Uterus (tissue), 4 donors: ENCODE results near the gene BUB1B. TPM values are rescaled to one million over a fixed set of nuclear protein-coding genes. Genes with fewer than 3 reads are reported as not detected.

Source experiments
- DNase-seq, 2 donors: peaks; one replicate each; pipeline ENCODE4 v3.0.0-alpha.2; 2019 to 2020
- H3K27ac ChIP-seq, 2 donors: fragments of 200-600 bp; sonication (generic); 1 replicate in 1 of 2; 2 replicates in 1 of 2; pipeline ENCODE4 v1.5.1; 2016 to 2018
- H3K27me3 ChIP-seq, 2 donors: fragments of 200-600 bp; sonication (generic); one replicate each; pipeline ENCODE4 v1.5.1; 2018 to 2019; ENCODE audit warnings: control low read depth in 1 of 2
- H3K36me3 ChIP-seq, 2 donors: fragments of 200-600 bp; sonication (generic); one replicate each; pipeline ENCODE4 v1.5.1; 2019; ENCODE audit warnings: control low read depth in 1 of 2
- H3K4me1 ChIP-seq, 2 donors: fragments of 200-600 bp; sonication (generic); one replicate each; pipeline ENCODE4 v1.5.1; 2018 to 2019; ENCODE audit warnings: control low read depth in 1 of 2
- H3K4me3 ChIP-seq, 2 donors: fragments of 200-600 bp; sonication (generic); 1 replicate in 1 of 2; 2 replicates in 1 of 2; pipeline ENCODE4 v1.5.1; 2018 to 2019; ENCODE audit warnings: mild to moderate bottlenecking in 1 of 2
- H3K9me3 ChIP-seq, 2 donors: fragments of 200-600 bp; sonication (generic); one replicate each; pipeline ENCODE4 v1.5.1; 2019; ENCODE audit warnings: control low read depth in 1 of 2
- CTCF ChIP-seq, 4 experiments: fragments of 200-600 bp in 2 of 4; fragments of 450-650 bp in 2 of 4; sonication (generic) in 2 of 4; IDR thresholded peaks; one replicate each; pipeline ENCODE4 v1.5.1; 2016 to 2019; ENCODE audit warnings: antibody characterized with exemption in 4 of 4, mild to moderate bottlenecking in 2 of 4, moderate library complexity in 1 of 4
- POLR2A ChIP-seq, 2 donors: fragments of 450-650 bp; IDR thresholded peaks; one replicate each; pipeline ENCODE4 v1.6.1; 2016; ENCODE audit warnings: antibody characterized with exemption in 2 of 2, mild to moderate bottlenecking in 1 of 2, moderate library complexity in 1 of 2
- intact Hi-C: fragments of 100-400 bp; cut with DNase I; formaldehyde crosslinking; loops from one replicate; pipeline ENCODE4 v1.15.1; 2023; ENCODE audit warnings: low total_unique reads
- total RNA-seq, 4 donors: library from RNA; depleted of rRNA in 3 of 4; stranded (reverse); fragments of >200 nt in 3 of 4; gene quantifications; one replicate each; pipeline versions ENCODE4 v1.1.0 to v1.2.4, GENCODE V29; 2014 to 2023
- donor health status: DM: yes; HTN: yes; CAD: no.

Gene BUB1B
- total RNA-seq, 4 donors from 2014 or later: under 0.01 to 31.5 TPM; not detected in 2

DNA sequence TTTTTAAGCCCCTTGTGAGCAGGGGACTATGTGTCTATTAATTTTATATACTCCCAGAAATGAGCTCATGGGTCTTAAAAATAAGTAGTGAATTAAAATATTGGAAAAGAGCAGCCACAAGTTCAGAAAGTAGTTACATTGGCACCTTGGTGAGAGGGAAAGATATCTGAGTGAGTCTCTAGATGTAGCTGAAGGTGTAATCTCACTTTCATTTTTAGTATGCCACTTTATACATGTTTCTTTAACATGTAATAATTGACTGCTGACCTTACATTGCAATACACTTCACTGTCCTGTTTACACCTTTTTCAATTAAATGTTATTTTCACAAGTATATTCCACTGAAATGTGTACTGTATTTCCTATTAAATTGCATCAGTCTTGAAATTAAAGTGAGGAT, 65.9 kb downstream of the BUB1B start:
- Histone ChIP-seq H3K27ac (no peak overlapping the region), H3K27me3 (no peaks in the 10 kb centered on the region), H3K4me3 (no peak overlapping the region), H3K36me3 (no peaks in the 10 kb centered on the region), H3K4me1 (no peaks in the 10 kb centered on the region), H3K9me3 (no peaks in the 10 kb centered on the region)
- TF ChIP-seq CTCF (IDR thresholded peaks at IDR 0.05): no peak
- TF ChIP-seq POLR2A (IDR thresholded peaks at IDR 0.05): no peak
- DNase-seq: no peak
- intact Hi-C loops: no loop called here

DNA sequence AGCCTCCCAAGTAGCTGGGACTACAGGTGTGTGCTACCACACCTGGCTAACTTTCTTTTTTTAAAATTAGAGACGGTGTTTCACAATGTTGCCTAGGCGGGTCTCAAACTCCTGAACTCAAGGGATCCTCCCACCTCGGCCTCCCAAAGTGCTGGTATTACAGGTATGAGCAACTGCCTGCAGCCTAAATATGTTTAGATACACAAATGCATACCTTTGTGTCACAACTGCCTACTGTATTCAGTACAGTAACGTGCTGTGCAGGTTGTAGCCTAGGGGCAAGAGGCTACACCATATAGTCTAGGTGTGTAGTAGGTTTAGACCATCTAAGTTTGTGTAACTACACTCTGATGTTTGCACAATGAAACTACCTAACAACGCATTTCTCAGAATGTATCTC, 68.4 kb downstream of the BUB1B start:
- no peaks in the 10 kb centered on the region for H3K27me3 ChIP-seq
- H3K9me3 ChIP-seq: no peaks in the 10 kb centered on the region
- H3K27ac ChIP-seq: no peak overlapping the region
- TF ChIP-seq POLR2A (IDR thresholded peaks at IDR 0.05): no peak
- no peak for TF ChIP-seq CTCF (IDR thresholded peaks at IDR 0.05)
- no peak overlapping the region for H3K4me3 ChIP-seq
- no peak for DNase-seq
- no peaks in the 10 kb centered on the region for H3K36me3 ChIP-seq
- H3K4me1 ChIP-seq: no peaks in the 10 kb centered on the region
- intact Hi-C loops: no loop called here

DNA sequence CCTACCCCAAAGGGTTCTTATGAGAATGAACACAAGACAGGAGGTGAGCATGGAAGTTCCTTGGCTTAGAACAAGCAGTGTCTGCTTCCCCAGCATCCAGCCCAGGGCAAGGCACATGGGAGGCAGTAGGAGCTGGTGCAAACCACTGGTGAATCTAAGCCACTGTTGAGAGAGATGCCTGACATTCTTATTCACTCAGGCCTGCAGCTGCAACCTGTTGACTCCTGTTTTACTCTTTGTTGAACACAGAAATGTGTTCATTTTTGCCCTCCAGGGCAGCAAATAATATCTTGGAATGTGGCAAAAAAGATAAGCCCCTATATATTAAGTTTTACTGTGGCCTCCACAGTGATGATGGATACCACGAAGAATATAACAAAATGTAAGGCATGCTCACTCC, 69.1 kb downstream of the BUB1B start:
- TF ChIP-seq POLR2A (IDR thresholded peaks at IDR 0.05) (no peak), CTCF (IDR thresholded peaks at IDR 0.05) (no peak)
- Histone ChIP-seq H3K27ac (no peak overlapping the region), H3K4me1 (no peaks in the 10 kb centered on the region), H3K4me3 (no peak overlapping the region), H3K9me3 (no peaks in the 10 kb centered on the region), H3K36me3 (no peaks in the 10 kb centered on the region), H3K27me3 (no peaks in the 10 kb centered on the region)
- intact Hi-C loops: no loop called here
- DNase-seq: no peak

DNA sequence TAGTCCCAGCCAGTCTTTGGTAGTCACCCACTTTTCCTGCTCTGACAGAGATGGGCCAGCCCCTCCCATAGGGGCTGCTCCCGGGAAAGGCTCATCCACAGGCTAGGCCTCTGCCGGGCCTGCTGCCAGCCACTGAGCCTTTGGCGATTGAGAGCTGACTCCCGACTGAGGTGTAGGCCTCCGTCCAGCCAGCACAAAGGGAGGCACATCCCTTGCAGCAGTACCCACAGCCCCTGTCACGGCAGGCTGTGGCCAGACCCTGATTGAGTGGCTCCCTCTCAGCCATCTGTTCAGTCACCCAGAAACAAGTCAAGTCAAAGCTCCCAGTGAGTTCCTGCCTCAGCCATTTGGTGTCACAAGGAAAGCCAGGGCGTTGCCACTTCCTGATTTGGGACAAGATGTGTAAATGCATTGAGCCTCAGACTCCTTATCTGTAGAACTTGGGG, 71.8 kb downstream of the BUB1B start:
- Histone ChIP-seq H3K4me3 (no peak overlapping the region), H3K9me3 (no peaks in the 10 kb centered on the region), H3K4me1 (no peaks in the 10 kb centered on the region), H3K36me3 (no peaks in the 10 kb centered on the region), H3K27me3 (no peaks in the 10 kb centered on the region), H3K27ac (no peak overlapping the region)
- intact Hi-C loops: no loop called here
- no peak for TF ChIP-seq CTCF (IDR thresholded peaks at IDR 0.05)
- TF ChIP-seq POLR2A (IDR thresholded peaks at IDR 0.05): no peak
- DNase-seq: no peak

- H3K27ac ChIP-seq: no peak overlapping the region
- H3K4me3 ChIP-seq: no peak overlapping the region
- TF ChIP-seq POLR2A (IDR thresholded peaks at IDR 0.05) (no peak), CTCF (IDR thresholded peaks at IDR 0.05) (no peak)
- no peaks in the 10 kb centered on the region for H3K27me3 ChIP-seq
- H3K36me3 ChIP-seq: no peaks in the 10 kb centered on the region
- intact Hi-C loops: no loop called here
- no peaks in the 10 kb centered on the region for H3K4me1 ChIP-seq
- no peak for DNase-seq
- no peaks in the 10 kb centered on the region for H3K9me3 ChIP-seq
These were observed 73.1 kb downstream of the BUB1B start for GRCh38 chr15:40233727-40234577.
